AG20443 (cell line): Measurements from ENCODE around the gene NUF2.
"Not testable (repeated sequence)": the region's sequence is repeated elsewhere in the genome, so short reads cannot be mapped to it uniquely, and the experiment has no call there.

Source experiments
- DNase-seq: peaks from one replicate; pipeline ENCODE4 v3.0.0; 2012; ENCODE audit warnings: low spot score, mixed read lengths

Gene NUF2

DNA sequence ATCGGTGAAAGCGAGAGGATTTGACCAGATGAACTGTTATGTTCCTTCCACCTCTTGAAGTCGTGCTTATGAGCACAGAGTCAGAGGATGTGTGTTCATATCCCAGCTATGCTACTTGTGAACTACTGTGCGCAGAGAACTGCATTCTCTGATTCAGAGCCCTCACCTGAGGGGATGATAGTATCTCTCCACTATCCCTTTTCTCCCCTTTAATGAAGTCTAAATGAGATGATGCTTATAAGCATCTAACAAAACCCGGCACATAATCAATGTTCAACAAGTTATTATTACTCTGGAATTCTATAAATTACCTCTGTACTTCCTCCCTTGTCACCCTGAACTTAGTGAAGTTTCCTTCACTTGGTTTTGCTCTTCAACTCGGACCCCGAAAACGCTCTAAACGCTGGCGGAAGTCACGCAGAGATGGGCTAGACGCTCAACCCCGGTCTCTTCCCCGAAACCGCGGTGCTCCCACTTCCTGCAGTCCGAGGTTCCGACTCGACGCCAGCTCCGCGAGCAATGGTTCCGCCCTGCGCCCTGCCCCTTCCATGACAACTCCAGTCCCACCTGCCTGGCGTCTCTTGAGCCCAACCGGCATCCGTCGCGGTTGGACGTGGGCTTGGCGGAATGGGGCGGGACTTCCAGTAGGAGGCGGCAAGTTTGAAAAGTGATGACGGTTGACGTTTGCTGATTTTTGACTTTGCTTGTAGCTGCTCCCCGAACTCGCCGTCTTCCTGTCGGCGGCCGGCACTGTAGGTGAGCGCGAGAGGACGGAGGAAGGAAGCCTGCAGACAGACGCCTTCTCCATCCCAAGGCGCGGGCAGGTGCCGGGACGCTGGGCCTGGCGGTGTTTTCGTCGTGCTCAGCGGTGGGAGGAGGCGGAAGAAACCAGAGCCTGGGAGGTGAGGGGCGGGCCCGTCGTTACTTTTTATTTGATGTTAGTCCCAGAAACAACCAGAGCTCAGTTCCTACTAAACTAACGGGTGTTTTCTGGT lies at the start of gene NUF2:
Gene NUF2, plus strand, starts transcription at position 644 of the 995 bp plus-strand sequence. CDS start 4,098 bp downstream, outside the sequence.
- peak; percentile 99 for DNase-seq

DNA sequence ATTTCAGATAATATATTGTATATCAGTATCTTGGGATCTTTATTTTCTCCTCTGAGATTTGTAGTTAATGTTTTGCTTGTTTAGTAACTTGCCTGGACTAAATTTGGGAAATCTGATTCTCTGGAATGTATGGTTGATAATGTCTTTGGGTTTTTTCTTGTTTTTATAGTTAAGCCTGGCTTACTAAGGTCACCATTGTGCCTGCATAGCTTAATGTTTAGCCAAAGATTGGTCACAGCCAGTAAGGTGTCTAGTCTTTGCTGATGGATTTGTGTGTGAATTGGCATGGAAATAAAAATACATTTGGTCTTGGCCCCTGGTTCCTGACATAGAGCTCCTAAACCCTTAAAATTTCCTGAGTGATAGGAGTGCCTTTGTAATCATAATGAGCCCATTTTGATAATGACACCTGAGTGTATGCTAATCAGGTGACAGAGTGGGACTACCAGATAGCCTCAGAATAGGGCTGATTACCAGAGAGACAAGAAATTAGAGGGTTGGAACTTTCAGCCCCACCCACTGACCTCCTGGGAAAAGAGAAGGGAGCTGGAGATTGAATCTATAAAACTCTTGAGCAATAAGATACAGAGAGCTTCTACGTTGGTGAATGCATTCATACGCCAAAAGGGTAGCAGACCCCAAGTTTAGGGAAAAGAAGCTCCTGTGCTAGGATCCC lies 47.9 kb upstream of the NUF2 start:
- no peak for DNase-seq

DNA sequence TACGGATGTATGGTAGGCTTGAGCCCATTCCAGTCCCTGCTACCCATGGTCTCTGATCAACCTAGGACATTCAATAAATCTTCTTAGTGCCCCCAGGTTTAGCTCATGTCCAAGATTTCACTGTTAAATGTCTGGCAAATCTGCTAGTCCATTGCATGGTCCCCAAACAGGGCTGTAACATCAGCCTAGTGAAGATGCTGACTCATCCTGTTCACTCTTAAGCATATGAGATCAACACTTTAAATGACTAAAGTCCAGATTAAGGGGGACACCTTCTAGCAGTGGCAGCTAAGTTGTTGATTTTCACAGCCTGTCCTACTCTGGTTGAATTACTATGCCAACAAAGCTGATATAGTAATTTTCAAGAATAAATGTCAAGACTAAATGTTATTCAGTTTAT lies 46.5 kb upstream of the NUF2 start:
- DNase-seq, result peak; percentile 25

DNA sequence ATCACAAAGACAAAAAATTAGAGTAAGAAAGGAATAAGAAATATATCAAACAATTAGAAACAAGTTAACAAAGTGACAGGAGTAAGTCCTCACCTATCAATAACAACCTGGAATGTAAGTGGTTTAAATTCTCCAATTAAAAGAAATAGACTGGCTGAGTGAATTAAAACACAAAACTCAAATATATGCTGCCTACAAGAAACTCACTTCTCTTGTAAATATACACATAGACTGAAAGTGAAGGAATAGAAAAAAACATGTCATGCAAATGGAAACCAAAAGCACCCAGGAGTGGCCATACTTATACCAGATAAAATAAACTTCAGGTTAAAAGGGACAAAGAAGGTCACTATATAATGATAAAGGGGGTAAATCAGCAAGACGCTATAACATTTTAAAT lies 43.2 kb upstream of the NUF2 start:
- DNase-seq, result no peak

DNA sequence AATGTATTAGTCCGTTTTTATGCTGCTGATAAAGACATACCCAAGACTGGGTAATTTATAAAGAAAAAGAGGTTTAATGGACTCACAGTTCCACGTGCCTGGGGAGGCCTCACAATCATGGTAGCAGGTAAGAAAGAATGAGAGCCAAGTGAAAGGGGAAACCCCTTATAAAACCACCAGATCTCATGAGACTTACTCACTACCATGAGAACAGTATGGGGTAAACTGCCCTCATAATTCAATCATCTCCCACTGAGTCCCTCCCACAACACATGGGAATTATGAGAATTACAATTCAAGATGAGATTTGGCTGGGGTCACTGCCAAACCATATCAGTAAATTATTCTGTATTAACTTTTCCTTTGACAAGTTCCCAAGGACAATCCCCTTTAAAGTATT lies 36.9 kb upstream of the NUF2 start:
- DNase-seq, result not testable (repeated sequence)

DNA sequence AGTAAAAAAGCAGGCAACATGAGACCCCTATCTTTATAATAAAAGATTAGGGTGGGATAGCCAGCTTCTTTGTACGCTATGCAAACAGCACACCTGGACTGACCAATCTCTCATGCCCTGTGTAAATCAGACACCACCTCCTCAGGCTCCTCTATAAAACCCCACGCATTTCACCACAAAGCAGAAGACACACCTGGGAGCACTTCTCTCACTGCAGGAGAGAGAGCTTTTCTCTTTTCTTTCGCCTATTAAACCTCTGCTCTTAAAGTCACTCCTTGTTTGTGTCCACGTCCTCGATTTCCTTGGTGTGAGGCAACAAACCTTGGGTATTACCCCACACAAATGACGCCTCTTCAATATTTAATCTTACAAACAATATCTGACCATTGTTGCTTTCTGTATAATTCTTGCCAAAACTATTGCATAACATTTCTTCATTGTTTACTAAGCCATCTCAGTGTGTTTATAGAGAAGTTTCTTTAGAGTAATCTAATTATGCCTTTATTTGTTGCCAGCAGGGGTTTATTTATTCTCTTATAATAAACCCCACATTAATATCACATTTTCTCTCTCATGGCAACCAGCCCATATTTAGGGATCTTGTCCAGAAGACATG lies 31.6 kb upstream of the NUF2 start:
- DNase-seq, result peak; percentile 17

DNA sequence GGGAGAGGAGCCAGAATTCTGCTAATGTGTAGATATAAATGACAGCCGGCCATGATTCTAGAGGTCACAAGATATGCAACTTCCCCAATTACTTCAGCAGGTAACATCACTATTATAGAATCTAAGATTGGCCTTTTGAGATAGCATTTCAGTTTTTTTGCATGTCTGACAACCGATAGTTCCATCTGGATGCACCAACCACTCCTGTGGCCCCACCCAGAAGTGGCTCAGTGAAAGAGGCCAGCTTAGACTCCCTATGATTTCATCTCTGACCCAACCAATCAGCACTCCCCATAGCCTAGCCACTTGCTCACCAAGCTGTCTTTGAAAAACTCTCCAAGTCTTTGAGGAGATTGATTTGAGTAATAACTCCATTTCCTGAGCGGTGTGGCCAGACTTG lies 30.3 kb upstream of the NUF2 start:
- DNase-seq, result no peak

DNA sequence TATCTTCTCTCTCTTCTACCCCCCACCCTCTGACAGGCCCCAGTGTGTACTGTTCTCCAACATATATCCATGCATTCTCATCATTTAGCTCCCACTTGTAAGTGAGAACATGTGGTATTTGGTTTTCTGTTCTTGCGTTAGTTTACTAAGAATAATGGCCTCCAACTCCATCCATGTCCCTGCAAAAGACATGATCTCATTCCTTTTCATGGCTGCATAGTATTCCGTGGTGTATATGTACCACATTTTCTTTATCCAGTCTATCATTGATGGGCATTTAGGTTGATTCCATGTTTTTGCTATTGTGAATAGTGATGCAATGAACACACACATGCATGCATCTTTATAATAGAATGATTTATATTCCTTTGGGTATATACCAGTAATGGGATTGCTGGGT lies 29.6 kb upstream of the NUF2 start:
- DNase-seq, result not testable (repeated sequence)

DNA sequence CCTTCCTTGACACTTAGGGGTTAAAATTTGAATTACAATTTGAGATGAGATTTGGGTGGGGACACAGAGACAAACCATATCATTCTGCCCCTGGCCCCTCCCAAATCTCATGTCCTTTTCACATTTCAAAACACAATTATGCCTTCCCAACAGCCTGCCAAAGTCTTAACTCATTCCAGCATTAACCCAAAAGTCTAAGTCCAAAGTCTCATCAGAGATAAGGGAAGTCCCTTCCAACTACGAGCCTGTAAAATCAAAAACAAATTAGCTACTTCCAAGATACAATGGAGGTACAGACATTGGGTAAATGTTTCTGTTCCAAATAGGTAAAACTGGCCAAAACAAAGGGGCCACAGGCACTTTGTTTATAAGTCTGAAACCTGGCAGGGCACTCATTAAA lies 28.3 kb upstream of the NUF2 start:
- DNase-seq, result not testable (repeated sequence)

DNA sequence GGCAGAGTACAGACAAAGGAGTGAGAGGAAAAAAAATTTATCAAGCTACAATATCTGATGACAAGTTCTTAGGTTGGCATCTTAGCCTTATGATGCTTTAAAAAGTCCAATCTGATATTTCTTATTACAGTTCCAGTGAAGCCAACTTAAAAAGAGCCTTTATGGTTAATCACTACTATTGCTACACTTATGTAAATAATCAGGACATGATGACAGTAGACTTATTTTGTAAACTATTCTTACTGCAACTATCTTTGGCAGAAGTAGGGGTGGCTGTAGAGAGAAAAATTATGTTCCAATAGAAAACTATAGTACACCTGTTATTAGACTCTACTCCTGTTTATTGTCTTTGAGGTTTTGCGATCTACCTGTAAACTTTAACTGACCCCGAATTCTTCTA lies 25.8 kb upstream of the NUF2 start:
- no peak for DNase-seq

DNA sequence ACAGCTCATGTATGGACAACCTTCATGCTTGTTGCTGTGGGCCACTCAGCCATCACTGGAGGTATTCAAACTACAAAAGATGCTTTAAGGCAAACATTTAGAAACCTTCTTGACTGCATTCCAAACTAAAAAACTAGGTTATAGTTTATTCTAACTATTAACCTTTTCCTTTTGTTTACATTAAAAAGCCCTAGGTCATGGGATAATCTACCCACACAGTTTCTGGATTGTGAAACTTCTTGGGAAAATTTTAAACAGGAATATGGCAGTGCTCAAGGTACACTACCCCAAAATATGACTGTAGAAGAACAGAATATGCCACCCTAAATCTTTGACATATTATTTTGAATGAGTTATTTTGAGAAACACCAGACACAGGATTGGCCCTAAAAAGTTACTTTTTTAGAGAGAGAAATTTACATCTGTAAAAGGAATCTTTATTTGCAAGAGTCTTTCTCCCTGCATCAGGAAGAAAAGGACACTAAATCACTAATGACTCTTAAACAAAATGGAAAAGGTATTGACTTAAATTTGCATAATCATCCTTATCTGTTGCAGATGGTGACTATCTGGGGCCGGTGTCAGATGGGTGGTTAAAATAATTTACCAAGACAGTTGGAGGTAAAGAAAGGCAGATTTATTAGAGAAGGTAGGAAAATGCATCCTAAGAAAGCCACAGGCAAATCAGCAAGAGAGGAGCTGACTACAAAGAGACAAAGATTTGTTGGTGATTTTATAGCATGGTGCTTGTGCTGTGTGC lies 25.1 kb upstream of the NUF2 start:
- DNase-seq, result no peak

DNA sequence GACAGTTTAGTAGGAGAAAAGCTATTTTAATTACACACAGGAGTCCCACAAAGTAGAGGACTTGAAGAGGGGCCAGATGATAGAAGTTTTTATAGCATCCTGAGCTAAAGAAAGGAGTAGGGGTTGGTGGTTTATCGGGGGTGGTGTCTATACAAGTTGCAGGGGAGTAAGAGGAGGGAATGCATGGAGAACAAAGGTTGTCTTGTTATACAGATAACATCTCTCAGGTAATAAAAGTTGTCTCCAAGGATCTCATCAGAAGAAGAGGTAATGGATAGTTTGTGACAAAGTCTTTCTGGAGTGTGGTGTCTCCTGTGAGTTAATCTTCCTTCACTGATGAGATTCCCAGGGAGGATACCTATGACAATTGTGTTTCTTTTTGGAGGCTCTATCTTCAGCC lies 23.4 kb upstream of the NUF2 start:
- DNase-seq, result no peak

DNA sequence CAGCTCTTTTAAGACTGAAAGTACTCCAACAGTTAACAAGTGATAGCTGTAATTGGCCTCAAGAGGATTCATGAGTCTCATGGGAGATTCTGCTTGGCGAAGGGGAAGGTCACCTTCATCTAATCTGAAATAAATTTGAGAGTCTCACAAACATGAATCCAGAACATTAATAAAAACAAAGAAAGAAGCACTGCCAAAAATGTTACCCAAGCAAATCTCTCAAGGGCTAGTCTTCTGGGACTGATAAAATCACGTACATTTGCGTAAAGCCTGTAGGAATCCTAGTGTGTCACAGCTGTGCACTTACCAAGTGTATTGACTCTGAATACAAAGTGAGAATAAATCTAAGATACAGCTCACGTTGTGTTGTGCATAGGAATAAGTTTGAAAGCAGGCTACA lies 21.2 kb upstream of the NUF2 start:
- no peak for DNase-seq

DNA sequence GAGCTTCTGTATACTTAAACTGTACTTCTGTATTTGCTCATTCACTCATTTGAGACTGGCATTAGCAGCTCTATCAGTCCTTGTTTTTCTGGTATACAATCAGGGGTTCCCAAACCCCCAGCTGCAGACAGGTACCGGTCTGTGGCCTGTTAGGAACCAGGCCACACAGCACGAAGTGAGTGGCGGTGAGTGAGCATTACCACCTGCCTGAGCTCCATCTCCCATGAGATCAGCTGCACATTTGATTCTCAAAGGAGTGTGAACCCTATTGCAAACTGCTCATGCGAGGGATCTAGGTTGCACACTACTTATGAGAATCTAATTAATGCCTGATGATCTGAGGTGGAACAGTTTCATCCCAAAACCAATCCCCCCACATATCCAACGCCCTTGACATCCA lies 18.2 kb upstream of the NUF2 start:
- no peak for DNase-seq

DNA sequence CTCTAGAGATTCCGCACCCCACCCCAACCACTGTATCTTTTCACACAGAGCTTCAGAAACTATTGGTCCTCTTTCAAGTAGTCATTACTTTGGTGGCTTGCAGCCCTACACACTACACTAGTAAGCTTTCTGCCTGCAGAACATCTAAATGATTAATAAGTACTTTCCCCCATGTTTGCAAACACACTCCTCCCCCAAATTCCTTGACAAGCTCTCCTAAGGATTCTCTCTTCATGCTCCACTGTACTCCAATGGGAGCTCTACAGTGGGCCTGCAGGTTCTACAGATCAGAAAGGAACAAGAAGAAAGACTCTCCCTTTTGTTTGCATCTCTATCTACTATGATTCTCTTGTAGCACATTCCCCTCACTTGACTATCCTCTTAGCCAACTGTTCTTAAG lies 16.3 kb upstream of the NUF2 start:
- no peak for DNase-seq

DNA sequence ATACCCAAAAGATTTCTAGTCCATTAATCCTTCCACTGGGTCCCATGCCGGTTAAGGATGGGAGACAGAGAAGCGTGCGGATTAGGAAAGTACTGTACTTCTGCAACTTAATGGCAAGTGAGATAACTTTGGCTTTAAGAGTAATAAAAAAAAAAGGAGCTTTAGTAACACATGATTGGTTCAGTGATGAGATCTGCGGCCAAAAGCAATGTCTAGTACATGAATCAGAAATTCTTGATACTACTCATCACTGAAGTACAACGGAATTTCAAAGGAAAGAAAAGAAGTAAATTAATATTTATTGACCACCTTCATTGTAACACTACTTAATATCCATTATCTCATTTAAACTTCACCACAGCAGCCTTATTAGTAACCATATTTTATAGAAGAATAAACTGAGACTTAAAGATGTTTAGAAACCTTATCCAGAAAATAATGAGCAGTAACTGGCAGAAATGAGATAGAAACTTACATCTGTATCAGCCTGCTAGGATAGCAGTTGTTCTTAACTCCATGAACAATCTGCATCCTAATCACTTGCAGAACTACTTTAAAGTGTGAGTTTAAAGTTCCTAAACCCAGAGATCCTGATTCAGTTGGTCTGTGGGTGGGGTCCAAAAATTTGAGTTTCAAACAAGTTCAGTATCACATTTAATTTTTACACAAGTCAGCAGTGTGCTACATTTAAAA lies 14.1 kb upstream of the NUF2 start:
- peak; percentile 69 for DNase-seq

DNA sequence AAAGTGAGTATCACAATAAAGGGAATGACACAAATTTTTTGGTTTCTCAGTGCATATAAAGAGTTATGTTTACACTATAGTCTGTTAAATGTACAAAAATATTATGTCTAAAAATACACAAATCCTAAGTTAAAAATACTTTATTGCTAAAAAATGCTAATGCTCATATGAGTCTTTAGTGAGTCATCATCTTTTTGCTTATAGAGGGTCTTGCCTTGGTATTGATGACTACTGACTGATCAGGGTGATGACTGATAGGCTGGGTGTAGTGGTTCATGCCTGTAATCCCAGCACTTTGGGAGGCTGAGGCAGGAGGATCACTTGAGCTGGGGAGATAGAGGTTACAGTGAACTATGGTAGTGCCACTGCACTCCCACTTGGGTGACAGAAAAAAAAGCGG lies 12.9 kb upstream of the NUF2 start:
- DNase-seq, result no peak

DNA sequence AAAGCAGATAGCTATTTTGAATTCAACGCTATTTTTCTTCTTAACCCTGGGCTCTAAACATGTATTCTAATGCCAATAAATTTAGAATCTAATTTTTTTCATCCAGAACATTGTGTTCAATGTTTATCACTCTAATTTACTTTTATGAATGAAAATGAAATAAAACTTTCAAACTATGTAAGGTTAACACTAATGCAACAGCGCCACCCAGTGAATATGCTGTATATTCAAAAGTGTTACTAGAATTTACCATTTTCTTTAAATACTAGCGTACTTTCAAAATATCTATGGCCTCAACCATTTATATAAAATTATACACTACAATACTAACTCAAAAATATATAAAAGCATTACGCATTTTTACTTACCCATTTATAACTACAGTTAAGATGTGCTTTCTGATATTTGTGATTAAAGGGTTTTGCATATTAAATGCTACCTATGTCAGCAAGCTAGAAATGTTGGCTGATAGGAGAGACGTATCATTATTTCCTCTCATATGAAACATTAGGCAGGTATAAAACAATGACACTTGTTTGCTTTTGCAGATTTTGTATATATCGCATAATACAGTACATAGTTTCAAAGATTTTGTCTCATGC lies 5.9 kb upstream of the NUF2 start:
- DNase-seq, result peak; percentile 16

DNA sequence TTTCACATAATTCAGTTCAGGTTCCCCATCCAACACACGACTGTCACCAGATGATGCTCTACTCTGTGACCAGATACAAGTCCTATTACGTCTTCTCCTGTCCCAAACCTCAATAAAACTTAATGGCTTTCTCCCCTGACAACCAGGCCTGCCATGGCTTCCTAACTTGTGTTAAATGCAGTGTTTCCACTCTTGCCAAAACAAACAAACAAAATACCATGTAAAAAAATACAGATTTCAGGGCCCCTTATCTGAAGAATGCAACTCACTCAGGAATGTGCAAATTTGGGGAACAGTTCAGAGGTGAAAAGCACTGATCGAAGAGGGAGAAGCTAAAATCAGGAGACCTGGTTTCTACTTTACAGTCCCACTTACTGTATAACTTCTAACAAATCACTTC lies 863 bp upstream of the NUF2 start:
- no peak for DNase-seq

DNA sequence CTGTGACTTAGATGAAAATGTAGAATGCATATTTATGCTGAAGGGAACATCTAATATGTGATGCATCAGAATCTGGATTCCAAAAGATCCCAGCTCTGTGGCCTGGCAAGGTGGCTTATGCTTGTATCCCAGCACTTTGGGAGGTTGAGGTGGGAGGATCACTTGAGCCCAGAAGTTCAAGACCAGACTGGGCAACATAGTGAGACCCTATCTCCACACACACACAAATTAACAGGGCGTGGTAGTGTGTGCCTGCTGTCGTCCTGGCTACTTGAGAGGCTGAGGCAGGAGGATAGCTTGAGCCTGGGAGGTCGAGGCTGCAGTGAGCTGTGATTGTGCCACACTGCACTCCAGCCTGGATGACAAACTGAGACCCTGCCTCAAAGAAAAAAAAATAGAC lies 1.6 kb downstream of the NUF2 start:
- DNase-seq, result not testable (repeated sequence)

DNA sequence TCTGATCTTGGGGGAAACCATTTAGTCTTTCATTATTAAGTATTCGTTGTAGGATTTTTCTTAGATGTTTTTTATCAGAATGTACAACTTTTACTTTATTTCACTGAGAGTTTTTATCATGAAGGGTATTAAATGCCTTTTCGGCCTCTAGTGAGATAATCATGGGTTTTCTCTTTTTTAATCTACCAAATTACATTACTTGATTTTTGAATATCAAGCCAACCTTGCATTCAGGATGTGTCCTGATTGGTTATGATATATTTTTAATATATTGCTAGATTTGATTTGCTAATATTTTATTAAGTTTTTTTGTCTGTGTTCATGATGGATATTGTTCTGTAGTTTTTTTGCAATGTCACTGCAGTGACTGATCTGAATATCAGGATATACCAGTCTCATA lies 9.4 kb downstream of the NUF2 start:
- DNase-seq, result no peak
